DND-41 (cell line): ENCODE data around the gene PYCR2.
"Not testable (repeated sequence)": the region's sequence is repeated elsewhere in the genome, so short reads cannot be mapped to it uniquely, and the experiment has no call there.

Experiments
- ATAC-seq: fragments of 200-7000 bp; cut with Tn5 transposase; 3 replicates; pipeline ENCODE4 v1.9.1; 2021; ENCODE audit warnings: low read depth; ENCODE audit not compliant: insufficient read depth
- DNase-seq: peaks from one replicate; pipeline ENCODE4 v3.0.0-alpha.2; 2020
- H2AFZ ChIP-seq: 2 replicates; pipeline ENCODE4 v1.6.0; 2012; ENCODE audit warnings: low read depth, low read length
- H3K27ac ChIP-seq: 2 replicates; pipeline ENCODE4 v1.5.1; 2012; ENCODE audit warnings: low read length, inconsistent platforms
- H3K27me3 ChIP-seq: fragments of 200-600 bp; sonication (generic); 2 replicates; pipeline ENCODE4 v1.6.0; 2012; ENCODE audit warnings: low read length, mild to moderate bottlenecking, inconsistent platforms; ENCODE audit not compliant: insufficient read depth, poor library complexity
- H3K36me3 ChIP-seq: 2 replicates; pipeline ENCODE4 v1.5.1; 2012; ENCODE audit warnings: low read length, inconsistent platforms; ENCODE audit not compliant: insufficient read depth
- H3K4me1 ChIP-seq: 2 replicates; pipeline ENCODE4 v1.5.1; 2012; ENCODE audit warnings: mild to moderate bottlenecking, low read length; ENCODE audit not compliant: insufficient read depth
- H3K4me2 ChIP-seq: 2 replicates; pipeline ENCODE4 v1.6.0; 2012; ENCODE audit warnings: mild to moderate bottlenecking, moderate library complexity, low read length, inconsistent platforms; ENCODE audit not compliant: insufficient read depth
- H3K4me3 ChIP-seq, 2 experiments: fragments of 200-600 bp in 1 of 2; shearing (Covaris generic) in 1 of 2; 2 replicates each; pipeline ENCODE4 v1.5.1; 2012 to 2016; ENCODE audit warnings: inconsistent platforms in 2 of 2, low read length in 2 of 2, mild to moderate bottlenecking in 2 of 2, low read depth in 1 of 2, moderate library complexity in 1 of 2
- H3K79me2 ChIP-seq: 2 replicates; pipeline ENCODE4 v1.6.0; 2012; ENCODE audit warnings: low read length, inconsistent platforms; ENCODE audit not compliant: insufficient read depth
- H3K9ac ChIP-seq: 2 replicates; pipeline ENCODE4 v1.6.0; 2012; ENCODE audit warnings: low read depth, mild to moderate bottlenecking, inconsistent platforms, low read length, moderate library complexity
- H3K9me3 ChIP-seq: 2 replicates; pipeline ENCODE4 v1.5.1; 2012; ENCODE audit warnings: low read length, moderate library complexity, mild to moderate bottlenecking, inconsistent platforms; ENCODE audit not compliant: insufficient read depth, severe bottlenecking
- H4K20me1 ChIP-seq: 2 replicates; pipeline ENCODE4 v1.6.0; 2012; ENCODE audit warnings: low read length; ENCODE audit not compliant: insufficient read depth
- CTCF ChIP-seq: IDR thresholded peaks from 2 replicates; pipeline ENCODE4 v1.5.1; 2012; ENCODE audit warnings: borderline replicate concordance, low read length, moderate library complexity, mild to moderate bottlenecking; ENCODE audit not compliant: poor library complexity, severe bottlenecking; ENCODE audit errors: extremely low read depth
- EZH2 ChIP-seq: IDR thresholded peaks from 3 replicates; pipeline ENCODE4 v1.6.1; 2012; ENCODE audit warnings: borderline replicate concordance, low read depth, mild to moderate bottlenecking, moderate library complexity, low read length, inconsistent platforms; ENCODE audit not compliant: severe bottlenecking

The PYCR2 gene

DNA sequence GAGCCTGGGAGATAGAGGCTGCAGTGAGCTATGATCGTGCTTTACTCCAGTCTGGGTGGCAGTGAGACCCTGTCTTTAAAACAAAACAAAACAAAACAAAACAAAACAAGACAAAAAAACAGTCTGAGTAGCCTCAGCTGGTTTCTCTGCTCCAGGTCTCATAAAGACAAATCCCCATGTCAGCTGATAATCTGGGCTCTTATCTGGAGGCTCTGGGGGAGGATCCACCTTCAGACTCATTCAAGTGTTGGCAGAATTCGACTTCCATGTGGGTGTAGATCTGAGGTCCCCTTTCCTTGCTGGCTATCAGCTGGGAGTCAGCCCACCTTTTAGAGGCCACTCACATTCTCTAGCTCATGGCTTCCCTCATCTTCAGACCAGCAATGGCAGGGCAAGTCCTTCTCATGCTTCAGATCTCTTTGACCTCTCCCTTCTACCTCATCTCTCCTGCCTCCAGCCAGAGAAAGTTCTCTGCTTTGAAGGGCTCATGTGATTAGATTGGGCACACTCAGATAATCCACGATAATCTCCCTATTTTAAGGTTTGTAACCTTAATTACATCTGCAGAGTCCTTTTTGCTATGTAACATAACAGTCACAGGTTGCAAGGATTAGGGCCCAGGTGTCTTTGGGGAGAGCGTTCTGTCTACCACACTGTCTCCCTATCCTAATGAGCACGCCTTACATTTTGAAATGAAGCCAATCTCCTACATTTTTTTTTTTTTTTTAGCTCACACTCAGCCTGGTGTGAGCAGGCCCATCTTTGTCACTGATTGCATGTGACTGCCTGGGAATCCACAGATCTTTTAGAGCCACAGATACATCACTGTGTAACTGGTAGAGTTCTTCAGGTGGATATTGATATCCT lies 7.5 kb upstream of the PYCR2 start:
- no peak for ATAC-seq
- Histone ChIP-seq H3K36me3 (no peaks in the 10 kb centered on the region), H2AFZ (peak overlapping the region; percentile 23; the same call in 1 of the 2 replicates), H3K79me2 (no peaks in the 10 kb centered on the region), H3K27me3 (no peaks in the 10 kb centered on the region), H3K4me3 (no peak overlapping the region), H4K20me1 (no peaks in the 10 kb centered on the region), H3K9ac (no peak overlapping the region), H3K9me3 (no peaks in the 10 kb centered on the region), H3K4me2 (no peak overlapping the region), H3K27ac (no peak overlapping the region), H3K4me1 (no peaks in the 10 kb centered on the region)
- no peak for DNase-seq
- no peak for TF ChIP-seq CTCF
- no peak for TF ChIP-seq EZH2

- Histone ChIP-seq H3K36me3 (no peaks in the 10 kb centered on the region), H3K4me2 (no peak overlapping the region)
- no peak for ATAC-seq
These were observed 6.5 kb upstream of the PYCR2 start for GRCh38 chr1:225930566-225930965.

GRCh38 chr1:225929462-225929861 lies 5.4 kb upstream of the PYCR2 start:
- DNase-seq, H3K4me2 ChIP-seq, H2AFZ ChIP-seq, H3K9me3 ChIP-seq, H3K79me2 ChIP-seq, H3K4me3 ChIP-seq, H3K27me3 ChIP-seq, H3K9ac ChIP-seq, H4K20me1 ChIP-seq, H3K4me1 ChIP-seq, ATAC-seq, H3K27ac ChIP-seq, H3K36me3 ChIP-seq: not testable (repeated sequence)

More at GRCh38 chr1:225930566-225930965, 6.5 kb upstream of the PYCR2 start:
- Histone ChIP-seq H3K4me3 (no peak overlapping the region), H4K20me1 (no peaks in the 10 kb centered on the region), H2AFZ (no peak overlapping the region), H3K27me3 (no peaks in the 10 kb centered on the region), H3K79me2 (no peaks in the 10 kb centered on the region), H3K27ac (no peak overlapping the region), H3K4me1 (no peaks in the 10 kb centered on the region), H3K9me3 (no peaks in the 10 kb centered on the region), H3K9ac (no peak overlapping the region)
- TF ChIP-seq EZH2: no peak
- TF ChIP-seq CTCF: no peak
- DNase-seq: no peak

DNA sequence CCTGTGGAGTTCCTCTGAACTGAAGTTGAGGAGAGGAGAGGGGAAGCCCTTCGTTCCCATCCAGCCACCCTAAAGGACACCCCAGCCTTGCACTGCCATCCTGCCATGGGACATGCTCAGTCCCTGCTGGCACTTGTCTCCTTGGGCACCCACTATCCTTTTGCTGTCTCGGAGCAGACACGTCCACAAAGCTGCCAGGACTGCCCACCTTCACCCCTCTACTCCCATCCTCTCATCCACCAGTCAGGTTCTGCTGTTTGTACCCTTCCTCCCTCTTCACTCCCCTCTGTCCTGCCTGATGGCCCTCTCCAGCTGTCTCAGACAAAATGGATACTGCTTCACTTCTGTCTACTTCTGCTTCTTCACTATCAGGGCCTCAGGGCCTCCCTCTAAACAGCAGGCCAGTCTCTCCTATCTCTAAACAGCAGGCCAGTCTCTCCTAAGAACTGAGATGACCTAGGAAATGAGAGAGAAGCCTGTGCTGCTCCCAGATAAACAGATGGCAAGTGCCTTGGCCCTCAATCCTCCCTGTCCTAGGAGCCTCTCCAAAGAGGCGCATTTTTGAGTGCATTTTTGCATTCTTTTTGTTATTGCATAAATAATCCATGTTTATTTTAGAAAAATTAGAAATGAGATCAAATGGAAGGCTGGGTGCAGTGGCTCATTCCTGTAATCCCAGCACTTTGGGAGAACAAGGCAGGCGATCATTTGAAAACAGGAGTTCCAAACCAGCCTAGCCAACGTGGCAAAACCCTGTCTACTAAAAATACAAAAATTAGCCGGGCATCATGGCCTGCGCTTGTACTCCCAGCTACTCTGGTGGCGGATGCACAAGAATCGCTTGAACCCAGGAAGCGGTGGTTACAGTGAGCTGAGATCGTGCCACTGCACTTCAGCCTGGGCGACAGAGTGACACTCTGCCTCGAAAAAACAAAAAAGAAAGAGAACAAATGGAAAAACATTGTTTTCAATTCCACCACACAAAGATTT lies 4.4 kb upstream of the PYCR2 start:
- H3K4me2 ChIP-seq: no peak overlapping the region
- H3K4me3 ChIP-seq: no peak overlapping the region
- DNase-seq (no peak), ATAC-seq (no peak)
- H3K9ac ChIP-seq: no peak overlapping the region
- TF ChIP-seq CTCF (no peak), EZH2 (no peak)
- H3K27ac ChIP-seq: no peak overlapping the region
- H3K79me2 ChIP-seq: peaks cover 9% of the 10 kb centered on the region
- no peaks in the 10 kb centered on the region for H3K27me3 ChIP-seq
- peak overlapping the region; percentile 64 for H2AFZ ChIP-seq
- no peaks in the 10 kb centered on the region for H4K20me1 ChIP-seq
- H3K9me3 ChIP-seq: no peaks in the 10 kb centered on the region
- H3K36me3 ChIP-seq: no peaks in the 10 kb centered on the region; the same call in 1 of the 2 replicates
- peaks cover 9% of the 10 kb centered on the region for H3K4me1 ChIP-seq
